Lower leg skin (tissue), 3 donors: ENCODE data around the gene MAPT.

ENCODE experiments used
- CTCF ChIP-seq, 3 donors: fragments of 450-650 bp; IDR thresholded peaks; one replicate each; pipeline ENCODE4 v1.5.1; 2016; ENCODE audit warnings: antibody characterized with exemption in 3 of 3, mild to moderate bottlenecking in 3 of 3, moderate library complexity in 2 of 3
- POLR2A ChIP-seq, 2 donors: fragments of 450-650 bp; IDR thresholded peaks; one replicate each; pipeline ENCODE4 v1.6.1; 2016 to 2017; ENCODE audit warnings: antibody characterized with exemption in 2 of 2, mild to moderate bottlenecking in 1 of 2, moderate library complexity in 1 of 2

- TF ChIP-seq CTCF (IDR thresholded peaks at IDR 0.05) (no peak), POLR2A (IDR thresholded peaks at IDR 0.05) (no peak)
Measured at GRCh38 chr17:46020998-46021397, 126.6 kb downstream of the MAPT start.
